AG09309 (cell line): Measurements from ENCODE around the gene FBXO28.

Experiments
- DNase-seq: peaks from one replicate; pipeline ENCODE4 v3.0.0-alpha.2; 2010; ENCODE audit warnings: low read depth
- H3K4me3 ChIP-seq: 2 replicates; pipeline ENCODE4 v1.5.1; 2011; ENCODE audit warnings: mild to moderate bottlenecking, low read depth, low read length, moderate library complexity; ENCODE audit not compliant: control insufficient read depth
- TF ChIP-seq, protein P1 (sequence below): IDR thresholded peaks from 2 replicates; pipeline ENCODE4 v1.5.1; 2011; ENCODE audit warnings: mild to moderate bottlenecking, low read depth, low read length, inconsistent platforms; ENCODE audit not compliant: insufficient read depth, control insufficient read depth; ENCODE audit errors: missing control alignments

FBXO28 gene

DNA sequence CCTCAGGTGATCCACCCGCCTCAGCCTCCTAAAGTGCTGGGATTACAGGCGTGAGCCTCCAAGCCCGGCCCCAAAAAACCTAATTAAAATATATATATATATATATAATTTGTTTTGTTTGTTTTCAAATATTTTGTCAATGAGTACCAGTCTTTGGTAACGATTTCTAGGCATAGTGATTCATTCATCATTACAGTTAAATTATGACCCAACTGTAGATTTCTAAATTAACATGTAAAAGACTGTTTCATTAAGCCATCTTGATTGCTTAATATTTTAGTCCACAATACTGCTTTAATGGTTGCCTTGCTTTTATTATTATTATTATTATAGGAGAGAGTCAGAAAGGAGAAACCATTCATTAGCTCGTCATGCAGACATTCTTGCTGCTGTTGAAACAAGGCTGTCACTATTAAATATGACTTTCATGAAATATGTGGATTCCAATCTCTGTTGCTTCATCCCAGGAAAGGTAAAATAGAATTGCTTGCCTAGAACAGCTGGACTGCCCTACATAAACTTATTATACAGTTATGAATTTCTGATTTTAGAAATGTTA is 19.9 kb downstream of the FBXO28 start:
- DNase-seq: no peak
- TF ChIP-seq, protein P1, sequence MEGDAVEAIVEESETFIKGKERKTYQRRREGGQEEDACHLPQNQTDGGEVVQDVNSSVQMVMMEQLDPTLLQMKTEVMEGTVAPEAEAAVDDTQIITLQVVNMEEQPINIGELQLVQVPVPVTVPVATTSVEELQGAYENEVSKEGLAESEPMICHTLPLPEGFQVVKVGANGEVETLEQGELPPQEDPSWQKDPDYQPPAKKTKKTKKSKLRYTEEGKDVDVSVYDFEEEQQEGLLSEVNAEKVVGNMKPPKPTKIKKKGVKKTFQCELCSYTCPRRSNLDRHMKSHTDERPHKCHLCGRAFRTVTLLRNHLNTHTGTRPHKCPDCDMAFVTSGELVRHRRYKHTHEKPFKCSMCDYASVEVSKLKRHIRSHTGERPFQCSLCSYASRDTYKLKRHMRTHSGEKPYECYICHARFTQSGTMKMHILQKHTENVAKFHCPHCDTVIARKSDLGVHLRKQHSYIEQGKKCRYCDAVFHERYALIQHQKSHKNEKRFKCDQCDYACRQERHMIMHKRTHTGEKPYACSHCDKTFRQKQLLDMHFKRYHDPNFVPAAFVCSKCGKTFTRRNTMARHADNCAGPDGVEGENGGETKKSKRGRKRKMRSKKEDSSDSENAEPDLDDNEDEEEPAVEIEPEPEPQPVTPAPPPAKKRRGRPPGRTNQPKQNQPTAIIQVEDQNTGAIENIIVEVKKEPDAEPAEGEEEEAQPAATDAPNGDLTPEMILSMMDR: no peak
- H3K4me3 ChIP-seq: no peak overlapping the region

- no peak for DNase-seq
- H3K4me3 ChIP-seq: no peak overlapping the region
Observed at GRCh38 chr1:224137518-224137917, 23.6 kb downstream of the FBXO28 start.

DNA sequence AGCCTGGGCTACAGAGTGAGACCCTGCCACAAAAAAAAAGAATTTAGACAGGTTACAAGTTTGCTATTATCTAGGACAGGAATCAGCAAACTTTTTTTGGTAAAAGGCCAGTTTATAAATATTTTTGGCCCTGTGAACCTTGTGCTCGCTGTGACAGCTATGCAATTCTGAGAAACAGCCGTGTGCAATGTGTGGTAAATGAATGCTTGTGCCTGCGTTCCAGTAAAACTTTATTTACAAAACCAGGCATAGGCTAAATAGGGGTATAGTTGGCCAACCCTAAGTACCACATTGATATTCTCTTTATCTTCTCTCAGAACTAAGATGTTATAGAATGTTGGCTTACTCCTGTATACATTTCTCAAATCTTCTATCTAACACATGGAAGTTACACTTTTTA is 24.3 kb downstream of the FBXO28 start:
- TF ChIP-seq, protein P1: no peak
- H3K4me3 ChIP-seq: no peak overlapping the region
- DNase-seq: no peak

More at GRCh38 chr1:224137518-224137917, 23.6 kb downstream of the FBXO28 start:
- TF ChIP-seq, protein P1: no peak

DNA sequence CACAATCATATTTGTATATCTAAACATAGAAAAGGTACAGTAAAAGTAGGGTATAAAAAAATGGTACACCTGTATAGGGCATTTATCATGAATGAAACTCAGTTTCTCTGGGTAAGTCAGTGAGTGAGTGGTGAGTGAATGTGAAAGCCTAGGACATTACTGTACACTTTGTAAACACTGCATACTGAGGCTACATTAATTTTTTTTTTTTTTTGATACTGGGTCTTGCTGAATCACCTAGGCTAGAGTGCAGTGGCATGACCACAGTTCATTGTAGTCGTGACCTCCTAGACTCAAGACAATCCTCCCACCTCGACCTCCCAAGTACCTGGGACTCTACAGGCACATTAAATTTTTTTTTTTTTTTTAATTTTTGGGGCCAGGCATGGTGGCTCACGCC is 27.8 kb downstream of the FBXO28 start:
- H3K4me3 ChIP-seq: no peak overlapping the region
- DNase-seq: no peak

GRCh38 chr1:224149709-224150108 is 35.8 kb downstream of the FBXO28 start:
- no peak for DNase-seq
- no peak overlapping the region for H3K4me3 ChIP-seq
- TF ChIP-seq, protein P1: no peak

More for the DNA sequence above, 27.8 kb downstream of the FBXO28 start:
- TF ChIP-seq, protein P1: no peak

GRCh38 chr1:224151117-224151516 is 37.2 kb downstream of the FBXO28 start:
- no peak for DNase-seq
- H3K4me3 ChIP-seq: no peak overlapping the region
- TF ChIP-seq, protein P1: no peak
